CD4-positive, alpha-beta T cell treated with Interleukin-4 for 1 hour (primary cell): ENCODE measurements around the gene TM6SF1.
"Not testable (repeated sequence)": the region's sequence is repeated elsewhere in the genome, so short reads cannot be mapped to it uniquely, and the experiment has no call there.

ENCODE experiments used
- DNase-seq, 2 donors: peaks; one replicate each; pipeline ENCODE4 v3.0.0-alpha.2; 2020 to 2022

Gene TM6SF1

DNA sequence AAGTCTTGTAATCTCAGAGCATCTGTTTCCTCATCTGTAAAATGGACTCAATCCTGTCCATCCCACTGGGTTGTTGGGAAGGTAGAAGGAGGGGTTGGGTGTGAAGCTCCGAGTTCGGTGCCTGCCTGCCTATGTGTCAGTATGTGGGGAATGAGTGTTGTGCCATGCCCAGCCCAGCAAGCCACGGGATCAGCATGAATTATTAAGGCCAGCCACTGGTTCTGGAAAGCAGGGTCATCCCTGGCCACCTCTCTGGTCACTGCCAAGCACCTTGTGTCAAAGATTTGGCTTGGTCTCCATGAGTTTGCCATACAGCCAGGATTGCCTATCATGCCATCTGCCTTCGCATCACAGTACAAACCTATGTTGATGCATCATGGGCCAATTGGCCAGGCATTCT is 11.5 kb downstream of the TM6SF1 start:
- DNase-seq = no peak

DNA sequence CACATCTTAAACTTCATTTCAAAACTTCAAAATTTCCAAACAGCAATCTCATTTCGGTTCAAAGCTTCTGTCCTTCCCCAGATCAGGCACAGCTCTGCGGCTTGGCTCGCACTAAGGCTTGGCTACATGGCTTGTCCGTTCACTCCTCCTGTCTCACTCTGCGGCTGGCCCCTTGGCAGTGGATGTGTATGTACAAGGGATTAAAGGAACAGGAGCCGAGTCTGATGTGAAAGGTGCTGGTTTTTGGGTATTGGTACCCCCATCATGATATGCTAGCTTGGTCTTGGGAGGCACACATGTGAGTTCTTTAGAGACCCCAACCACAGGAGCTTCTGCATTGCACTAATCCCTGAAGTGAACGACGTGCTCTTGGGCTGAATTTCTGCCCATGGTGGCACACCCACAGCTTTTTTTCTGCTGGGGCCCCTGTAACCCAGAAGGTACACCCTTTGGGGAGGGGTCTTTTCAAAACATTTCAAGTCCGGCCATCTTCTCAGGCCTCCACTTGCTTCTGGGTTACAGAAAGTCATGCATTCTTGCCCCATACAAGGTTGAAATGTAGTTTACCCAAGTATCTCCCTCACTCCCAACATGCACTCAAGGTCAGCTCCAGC is 12.6 kb downstream of the TM6SF1 start:
- no peak for DNase-seq

DNA sequence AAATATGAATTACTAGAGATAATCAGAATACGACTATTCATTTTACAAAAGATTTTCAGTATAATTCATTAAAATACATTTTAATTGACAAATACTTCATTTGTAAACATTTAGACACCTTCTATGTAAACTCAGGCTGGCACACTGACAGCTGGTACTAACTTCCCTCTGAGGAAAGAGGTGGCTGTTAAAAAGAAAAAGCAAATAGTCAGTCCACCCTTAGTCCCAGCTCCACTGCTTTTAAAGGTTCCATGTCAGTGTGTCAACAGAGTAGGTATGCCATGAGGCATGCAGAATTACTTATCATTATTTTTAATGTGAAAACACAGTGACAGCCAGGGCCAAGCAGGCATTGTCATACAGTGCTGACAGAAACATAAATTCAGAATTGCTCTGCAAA is 16.1 kb downstream of the TM6SF1 start:
- DNase-seq = no peak

DNA sequence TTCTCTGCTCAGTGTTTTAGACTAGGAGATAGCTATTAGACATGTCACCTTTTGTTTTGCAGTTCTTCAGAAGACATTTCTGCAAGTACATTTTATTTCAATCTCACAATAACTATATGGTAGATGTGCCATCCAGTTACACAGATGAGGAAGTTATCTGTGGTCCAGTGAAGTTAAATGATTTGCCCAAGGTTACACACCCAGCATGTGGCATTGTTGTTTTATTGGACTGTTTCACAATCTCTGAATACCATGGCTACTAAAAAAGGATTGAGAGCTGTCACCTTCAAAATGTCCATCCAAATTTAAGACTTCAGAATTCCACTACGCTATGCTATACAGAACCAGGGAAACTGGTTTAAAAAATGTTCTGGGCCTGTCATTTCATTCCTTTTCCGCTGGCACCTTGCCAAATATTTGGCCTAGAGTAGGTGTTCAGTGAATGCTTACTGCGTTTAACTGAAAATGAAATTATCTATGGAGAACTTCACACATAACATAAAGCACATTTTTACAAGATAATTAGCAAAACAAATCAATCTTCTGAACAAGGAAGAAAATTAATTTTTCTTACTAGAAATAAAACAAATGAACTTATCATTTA is 20.2 kb downstream of the TM6SF1 start:
- DNase-seq = no peak

DNA sequence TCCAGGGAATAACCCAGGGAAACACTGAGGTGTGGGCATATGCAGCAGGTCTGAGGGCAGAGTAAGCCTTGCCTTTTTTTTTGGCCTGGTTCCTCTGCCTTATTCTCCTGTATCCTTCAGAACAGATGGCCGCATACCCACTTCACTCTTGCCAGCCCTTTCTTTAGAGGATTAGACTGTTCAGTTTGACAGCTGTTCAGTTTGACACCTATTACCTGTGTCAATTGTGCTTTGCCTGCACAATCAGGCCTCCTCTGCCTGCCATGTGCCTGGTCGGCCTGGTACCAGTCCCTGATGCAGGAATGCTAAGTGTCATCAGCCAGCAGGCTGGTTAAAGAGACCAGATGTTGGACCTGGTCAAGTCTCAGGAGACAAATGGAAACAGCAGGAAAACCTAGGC is 22.3 kb downstream of the TM6SF1 start:
- DNase-seq = no peak

DNA sequence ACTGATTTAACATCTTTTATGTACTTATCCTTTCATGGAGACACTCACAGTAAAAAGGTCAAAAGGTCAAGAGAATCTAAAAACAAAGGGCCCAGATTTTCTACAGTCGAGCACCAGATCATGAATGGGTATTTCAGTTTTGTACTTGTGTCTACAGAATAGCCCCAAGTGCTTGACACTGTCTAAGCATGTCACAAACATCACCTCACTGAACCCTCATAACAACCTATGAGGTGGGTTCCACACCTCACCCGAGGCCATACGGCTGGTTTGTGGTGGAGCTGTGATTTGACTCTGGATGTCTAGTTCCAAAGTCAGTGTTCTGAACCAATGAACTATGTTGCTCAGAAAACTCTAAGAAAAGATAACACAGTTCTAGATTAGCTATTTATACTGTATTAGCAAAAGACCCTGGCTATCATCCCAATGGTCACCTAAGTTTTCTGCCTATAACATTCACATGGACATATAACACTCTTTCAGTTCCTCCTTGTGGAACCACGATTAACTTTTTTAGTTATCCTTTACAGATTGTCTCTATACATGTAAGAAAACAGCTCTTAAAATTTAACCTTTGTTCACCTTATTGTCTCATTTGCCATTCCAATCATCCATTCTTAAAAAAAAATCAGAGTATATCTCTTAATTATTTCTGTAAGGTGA is 25.5 kb downstream of the TM6SF1 start:
- DNase-seq = no peak

DNA sequence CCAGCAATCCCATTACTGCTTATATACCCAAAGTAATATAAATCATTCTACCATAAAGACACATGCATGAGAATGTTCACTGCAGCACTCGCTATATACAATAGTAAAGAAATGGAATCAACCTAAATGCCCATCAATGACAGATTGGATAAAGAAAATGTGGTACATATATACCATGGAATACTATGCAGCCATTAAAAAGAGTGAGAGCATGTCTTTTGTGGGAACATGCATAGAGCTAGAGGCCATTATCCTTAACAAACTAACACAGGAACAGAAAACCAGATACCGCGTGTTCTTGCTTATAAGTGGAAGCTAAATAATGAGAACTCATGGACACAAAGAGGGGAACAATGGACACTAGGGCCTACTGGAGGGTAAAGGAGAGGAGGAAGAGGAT is 34.7 kb downstream of the TM6SF1 start:
- not testable (repeated sequence) for DNase-seq

DNA sequence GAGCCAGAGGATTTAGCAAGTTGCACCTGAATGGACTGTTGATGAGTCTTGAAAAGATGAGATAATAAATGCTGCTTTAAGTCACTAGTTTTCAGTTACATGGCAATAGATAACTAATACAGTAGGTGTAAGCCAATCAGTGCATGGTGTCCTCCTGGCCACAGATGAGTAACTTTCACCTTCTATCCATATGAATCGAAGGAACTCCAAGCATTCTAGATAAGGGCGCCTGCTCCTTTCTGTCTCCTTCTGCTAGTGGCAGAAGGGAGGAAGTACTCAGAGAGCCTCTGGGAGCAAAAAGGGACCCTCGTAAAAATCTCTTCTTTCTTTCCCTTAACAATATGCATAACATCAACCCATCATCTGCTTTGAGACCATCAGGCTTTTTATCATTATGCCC is 37.3 kb downstream of the TM6SF1 start:
- no peak for DNase-seq

DNA sequence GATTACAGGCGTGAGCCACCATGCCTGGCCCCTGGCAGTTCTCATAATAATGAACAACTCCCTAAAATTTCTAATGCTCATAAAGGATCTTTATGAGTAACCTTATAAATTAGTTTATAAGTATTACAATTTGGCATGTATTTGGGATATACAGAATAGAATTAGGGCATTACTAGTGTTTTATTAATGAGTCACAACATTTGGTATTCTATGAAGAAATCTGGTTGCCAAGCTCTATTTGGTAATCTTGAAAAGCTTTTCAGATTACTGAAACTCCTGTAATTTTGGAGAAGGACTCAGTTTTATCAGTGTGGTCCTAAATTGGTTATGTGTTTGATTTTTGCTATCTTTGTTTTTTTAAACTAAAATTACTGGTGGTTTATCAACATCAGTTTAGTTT is 45.8 kb downstream of the TM6SF1 start:
- no peak for DNase-seq

DNA sequence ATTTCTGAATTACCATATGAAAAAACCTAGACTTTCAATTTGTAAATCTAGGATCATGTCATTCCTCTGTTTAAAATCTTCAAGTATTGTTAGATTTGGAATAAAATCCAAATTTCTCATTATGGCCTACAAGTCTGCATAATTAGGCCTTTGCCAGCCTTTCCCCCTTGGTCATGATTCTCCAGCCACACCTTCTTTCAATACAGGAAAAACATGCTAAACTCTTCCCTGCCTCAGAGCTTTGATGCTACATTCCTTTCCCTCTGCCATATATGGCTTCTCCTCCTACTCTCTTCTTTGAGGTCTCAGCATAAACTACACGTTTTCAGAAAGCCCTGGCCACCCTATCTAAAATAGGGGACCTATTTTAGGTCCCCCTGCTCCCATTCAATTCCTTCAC is 48.5 kb downstream of the TM6SF1 start:
- no peak for DNase-seq

DNA sequence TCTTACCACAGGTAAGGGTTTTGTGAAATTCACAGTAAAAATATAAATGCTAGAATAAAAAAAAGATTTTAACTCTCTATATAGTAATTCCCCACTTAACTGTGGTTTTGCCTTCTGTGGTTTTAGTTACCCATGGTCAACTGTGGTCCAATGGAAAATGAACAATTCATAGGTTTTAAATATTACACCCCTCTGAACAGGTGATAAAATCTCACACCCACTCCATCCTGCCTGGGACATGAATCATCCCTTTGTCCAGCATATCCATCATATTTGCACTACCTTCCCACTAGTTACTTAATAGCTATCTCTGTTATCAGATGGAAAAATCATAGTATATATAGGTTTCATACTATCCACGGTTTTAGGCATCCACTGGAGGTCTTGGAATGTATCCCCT is 50.9 kb downstream of the TM6SF1 start:
- no peak for DNase-seq

DNA sequence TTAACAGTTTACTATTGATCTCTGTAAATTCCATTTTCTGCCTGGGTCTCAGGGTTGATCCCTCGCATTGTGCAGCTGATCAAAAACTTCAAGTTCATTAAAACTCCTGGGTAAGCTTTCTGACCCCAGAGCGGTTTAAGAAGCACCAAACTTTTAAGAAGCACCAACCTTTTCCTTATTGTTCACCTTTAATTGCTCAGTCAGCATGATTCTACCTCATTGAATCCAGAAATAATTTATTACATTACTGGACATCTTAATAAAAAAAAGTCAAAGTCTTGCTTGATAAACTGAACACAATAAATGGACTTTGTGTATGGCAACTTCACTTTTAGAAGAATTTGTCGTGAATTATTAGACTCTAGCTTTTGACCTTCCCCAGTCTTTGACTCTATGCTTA is 53.3 kb downstream of the TM6SF1 start:
- DNase-seq = no peak

DNA sequence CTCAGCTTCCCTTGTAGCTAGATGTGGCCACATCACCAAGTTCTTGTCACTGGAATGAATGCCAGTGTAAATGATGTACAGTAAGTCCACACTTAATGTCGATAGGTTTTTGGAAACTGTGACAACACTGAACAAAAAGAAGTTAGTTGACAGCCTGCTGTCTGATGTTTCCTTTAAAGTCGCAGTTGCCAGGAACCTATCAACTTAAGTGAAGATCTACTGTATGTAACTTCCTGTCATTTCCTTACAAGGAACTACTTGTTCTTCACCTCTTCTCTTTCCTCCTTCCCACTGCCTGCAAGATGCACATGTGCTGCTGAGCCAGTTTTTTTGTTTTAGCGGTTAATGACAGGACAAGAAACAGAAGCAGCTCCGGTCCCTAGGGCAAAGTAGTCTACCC is 55.6 kb downstream of the TM6SF1 start:
- peak in 1 of 2 donors; percentile 5 for DNase-seq

DNA sequence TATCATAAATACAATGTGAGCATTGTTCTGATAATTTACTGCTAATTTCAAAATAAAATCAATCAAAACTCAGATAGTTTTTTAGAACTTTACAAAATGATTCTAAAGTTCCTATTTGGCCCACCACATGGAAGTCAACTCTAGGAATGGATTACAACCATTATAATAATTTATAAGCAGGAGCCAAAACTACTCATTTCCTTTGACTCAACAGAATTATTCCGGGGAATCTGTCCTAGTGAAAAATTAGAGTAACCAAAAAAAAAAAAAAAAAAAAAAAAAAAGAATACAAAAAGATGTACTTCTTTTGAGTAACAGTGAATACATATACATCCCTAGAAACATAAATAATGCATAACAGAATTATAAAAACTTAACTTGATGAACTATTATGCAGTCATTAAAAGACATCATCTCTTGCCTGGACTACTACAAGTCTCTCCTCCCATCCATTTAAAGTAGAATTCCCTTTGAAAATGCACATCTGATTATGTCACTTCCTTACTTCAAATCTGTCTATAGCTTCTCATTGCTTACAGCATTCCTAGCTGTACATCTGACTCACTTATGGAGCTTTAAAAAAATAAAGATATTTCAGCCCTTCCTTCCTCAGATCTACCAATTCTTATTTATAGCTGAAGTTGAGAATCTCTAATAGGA is 56.8 kb downstream of the TM6SF1 start:
- no peak for DNase-seq

DNA sequence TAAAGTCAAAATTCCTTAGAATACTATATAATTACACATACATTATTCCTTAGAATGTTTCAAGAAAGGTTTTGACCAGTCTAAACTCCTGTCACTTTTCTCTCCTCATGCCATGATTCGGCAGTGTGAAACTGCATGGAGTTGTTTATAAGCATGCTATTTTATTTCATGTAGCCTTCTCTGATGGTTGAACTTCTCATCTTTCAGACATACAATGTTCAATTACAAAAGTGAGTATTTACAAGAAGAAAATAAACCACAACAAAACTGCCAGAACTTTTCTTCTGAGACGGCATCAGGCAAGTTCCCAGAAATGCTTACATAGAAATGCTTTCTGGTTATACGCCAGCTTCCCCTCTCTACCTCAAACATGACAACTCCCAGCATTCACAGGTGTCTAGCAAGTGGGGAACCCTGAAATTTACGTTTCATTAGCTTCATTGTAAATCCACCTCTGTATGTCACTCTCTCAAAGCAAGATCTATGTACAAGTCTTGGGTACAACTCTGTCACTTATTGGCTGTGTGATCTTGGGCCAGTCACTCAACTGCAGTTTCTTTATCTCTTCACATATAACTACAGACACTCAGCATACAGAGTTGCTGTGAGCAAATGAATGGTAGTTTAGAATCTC is 57.4 kb downstream of the TM6SF1 start:
- DNase-seq = peak in 1 of 2 donors; percentile 27

DNA sequence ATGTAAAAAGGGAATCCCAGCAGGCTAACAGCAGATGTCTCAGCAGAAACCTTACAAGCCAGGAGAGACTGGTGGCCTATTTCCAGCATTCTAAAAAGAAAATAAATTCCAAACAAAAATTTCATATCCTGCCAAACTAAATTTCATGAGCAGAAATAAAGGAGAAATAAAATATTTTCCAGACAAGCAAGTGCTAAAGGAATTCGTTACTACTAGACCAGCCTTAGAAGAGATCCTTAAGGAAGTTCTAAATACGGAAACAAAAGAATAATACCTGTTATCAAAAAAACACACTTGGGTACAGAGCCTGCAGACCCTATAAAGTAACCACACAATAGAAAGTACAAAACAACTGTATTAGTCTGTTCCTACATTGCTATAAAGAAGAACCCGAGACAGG is 58.8 kb downstream of the TM6SF1 start:
- DNase-seq = no peak

DNA sequence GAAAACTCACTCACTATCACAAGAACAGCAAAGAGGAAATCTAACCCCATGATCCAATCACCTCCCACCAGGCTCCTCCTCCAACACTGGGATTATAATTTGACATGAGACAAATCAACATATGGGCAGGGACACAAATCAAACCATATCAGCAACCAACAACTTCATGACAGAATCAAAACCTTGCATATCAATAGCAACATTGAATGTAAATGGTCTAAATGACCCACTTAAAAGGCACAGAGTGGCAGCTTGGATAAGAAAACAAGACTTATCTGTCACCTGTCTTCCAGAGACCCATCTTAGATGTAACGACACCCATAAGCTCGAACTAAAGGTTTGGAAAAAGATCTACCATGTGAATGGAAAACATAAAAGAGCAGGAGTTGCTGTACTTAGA is 59.4 kb downstream of the TM6SF1 start:
- no peak for DNase-seq

DNA sequence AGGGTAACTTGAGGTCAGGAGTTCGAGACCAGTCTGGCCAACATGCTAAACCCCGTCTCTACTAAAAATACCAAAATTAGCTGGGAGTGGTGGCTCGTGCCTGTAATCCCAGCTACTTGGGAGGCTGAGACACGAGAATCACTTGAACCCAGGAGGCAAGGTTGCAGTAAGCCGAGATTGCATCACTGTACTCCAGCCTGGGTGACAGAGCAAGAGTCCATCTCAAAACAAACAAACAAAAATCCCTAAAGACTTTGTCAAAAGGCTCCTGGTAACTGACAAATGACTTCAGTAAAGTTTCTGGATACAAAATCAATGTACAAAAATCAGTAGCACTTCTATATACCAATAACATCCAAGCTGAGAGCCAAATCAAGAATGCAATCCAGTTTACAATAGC is 62.1 kb downstream of the TM6SF1 start:
- DNase-seq = not testable (repeated sequence)

DNA sequence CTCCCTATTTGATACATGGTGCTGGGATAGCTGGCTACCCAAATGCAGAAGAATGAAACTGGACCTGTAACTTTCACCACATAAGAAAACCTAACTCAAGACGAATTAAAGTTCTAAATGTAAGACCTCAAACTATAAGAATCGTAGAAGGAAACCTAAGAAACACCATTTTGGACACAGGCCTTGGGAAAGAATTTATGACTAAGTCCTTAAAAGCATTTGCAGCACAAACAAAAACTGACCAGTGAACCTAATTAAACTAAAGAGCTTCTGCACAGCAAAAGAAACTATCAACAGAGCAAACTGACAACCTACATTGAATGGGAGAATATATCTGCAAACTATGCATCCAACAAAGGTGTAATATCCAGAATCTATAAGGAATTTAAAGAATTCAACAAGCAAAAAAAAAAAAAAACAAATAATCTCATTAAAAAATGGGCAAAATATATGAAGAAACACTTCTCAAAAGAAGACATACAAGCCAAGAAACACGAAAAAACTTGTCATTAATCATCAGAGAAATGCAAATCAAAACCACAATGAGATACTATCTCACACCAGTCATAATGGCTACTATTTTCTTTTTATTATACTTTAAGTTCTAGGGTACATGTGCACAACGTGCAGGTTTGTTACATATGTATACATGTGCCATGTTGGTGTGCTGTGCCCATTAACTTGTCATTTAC is 63.2 kb downstream of the TM6SF1 start:
- no peak for DNase-seq

DNA sequence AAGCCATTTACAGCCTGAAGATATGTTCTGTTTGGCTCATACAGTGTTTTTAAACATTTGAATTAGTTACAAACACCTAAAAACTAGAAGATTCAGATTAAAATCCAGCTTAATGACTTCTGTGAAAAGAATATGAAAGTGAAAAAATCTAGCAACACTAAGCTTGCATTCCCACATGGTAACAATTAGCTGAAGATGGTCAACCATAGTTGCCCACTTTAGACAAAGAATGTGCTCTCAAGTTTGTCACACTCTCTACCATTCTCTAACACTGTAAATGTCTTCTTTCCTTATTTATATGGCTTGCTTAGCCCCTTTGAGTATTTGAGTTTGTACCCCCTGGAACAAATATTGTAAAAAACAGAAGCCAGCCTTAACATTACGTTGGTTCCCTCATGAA is 67.4 kb downstream of the TM6SF1 start:
- DNase-seq = no peak

DNA sequence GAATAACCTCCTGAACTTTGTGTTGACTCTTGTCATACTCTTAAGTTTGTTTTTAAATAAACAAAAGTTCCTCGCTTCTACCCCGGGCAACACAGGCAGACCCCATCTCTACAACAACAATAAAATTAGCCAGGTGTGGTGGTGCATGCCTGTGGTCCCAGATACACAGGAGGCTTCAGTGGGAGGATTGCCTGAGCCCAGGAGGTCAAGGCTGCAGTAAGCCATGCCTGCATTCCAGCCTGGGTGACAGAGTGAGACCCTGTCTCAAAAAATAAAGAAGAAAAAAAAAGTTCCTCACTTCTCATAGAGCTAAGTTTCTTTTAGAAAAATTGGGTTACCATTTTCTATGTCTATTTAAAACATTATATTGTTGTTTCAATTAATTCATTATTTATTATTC is 70.9 kb downstream of the TM6SF1 start:
- DNase-seq = no peak

DNA sequence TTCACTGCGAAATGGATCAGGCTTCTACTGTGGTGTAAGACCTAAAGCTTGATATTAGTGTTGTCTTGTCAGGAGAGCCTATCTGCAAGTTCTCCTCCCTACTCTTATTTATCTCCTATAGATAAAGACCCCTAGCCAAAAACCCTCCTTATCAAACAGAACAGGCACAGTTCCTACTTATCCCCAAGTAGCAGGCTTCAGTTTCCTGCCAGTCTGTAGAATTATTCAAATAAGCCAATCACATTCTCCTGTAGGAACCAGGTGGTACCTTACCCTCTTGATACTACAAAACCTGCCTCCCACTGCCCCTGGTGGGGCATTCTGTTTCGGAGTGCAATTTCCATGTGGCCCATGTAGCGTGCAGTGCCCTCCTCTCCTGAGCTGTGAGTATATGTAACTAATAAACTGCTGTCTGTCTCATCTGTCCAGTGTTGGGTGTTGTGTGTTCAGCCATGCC is 71.5 kb downstream of the TM6SF1 start:
- DNase-seq = no peak

DNA sequence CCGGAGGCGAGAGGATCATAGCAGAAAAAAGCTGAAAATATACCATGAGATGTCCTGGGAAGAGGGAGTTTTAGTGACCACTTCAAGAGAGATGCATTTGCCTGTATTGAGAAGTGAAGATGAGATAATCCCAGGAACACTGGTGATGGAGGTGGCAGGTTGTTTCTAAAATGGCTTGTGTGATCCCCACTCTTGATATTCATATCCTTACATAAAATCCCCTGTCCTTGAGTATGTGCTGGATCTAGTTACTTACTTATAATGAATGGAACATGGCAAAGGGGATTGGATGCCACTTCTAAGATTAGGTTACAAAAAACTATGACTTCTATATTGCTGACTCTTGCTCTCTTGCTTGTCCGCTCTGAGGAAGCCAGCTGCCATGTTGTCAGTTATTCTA is 78.1 kb downstream of the TM6SF1 start:
- DNase-seq = no peak
